ENCODE measurements around the gene LPP. TPM values are rescaled to one million over a fixed set of nuclear protein-coding genes. Genes with fewer than 3 reads are reported as not detected.
A peak's percentile ranks its signal among the peaks of the same experiment; 100 is the strongest.

Gene LPP
- total RNA-seq, 1 experiment from 2014 or later: 20.4 TPM

- POLR2A ChIA-PET (ENCODE audit: unreplicated experiment): interaction anchor here (0.7 kb wide), 1 partner anchor 82 kb away, joined by 5 read pairs; no protein-coding TSS in a partner anchor
- Histone ChIP-seq H3K4me1 (ENCODE audit: insufficient read depth, low read length) (peaks cover 3% of the 10 kb centered on the region; the same call in 1 of the 2 replicates), H3K9ac (ENCODE audit: low read length) (no peak overlapping the region), H3K27ac (ENCODE audit: low read length) (no peak overlapping the region), H2AFZ (ENCODE audit: low read length) (no peak overlapping the region), H4K20me1 (ENCODE audit: low read length) (no peaks in the 10 kb centered on the region), H3K36me3 (ENCODE audit: low read depth, low read length) (no peaks in the 10 kb centered on the region), H3K79me2 (ENCODE audit: low read length) (no peaks in the 10 kb centered on the region), H3K9me3 (ENCODE audit: low read length) (no peaks in the 10 kb centered on the region), H3K4me2 (ENCODE audit: low read length) (no peak overlapping the region), H3F3A (ENCODE audit: low read length, unreplicated experiment) (no peaks in the 10 kb centered on the region), H3K4me3 (ENCODE audit: low read length) (no peak overlapping the region), H3K9me2 (replicated peaks; ENCODE audit: low read length) (no peaks in the 10 kb centered on the region), H3K27me3 (ENCODE audit: low read length) (no peaks in the 10 kb centered on the region)
- DNase-seq: no peak
- BruUV-seq (replicated peaks): no TSS peak
- CTCF ChIA-PET: no interaction called here
- intact Hi-C loops (cut with micrococcal nuclease): no loop called here
- TF ChIP-seq EZH2 (IDR thresholded peaks at IDR 0.05; ENCODE audit: low read length, unreplicated experiment) (no peak), CTCF (conservative IDR thresholded peaks at IDR 0.05; ENCODE audit: low read depth, low read length) (no peak), EZH2phosphoT487 (IDR thresholded peaks at IDR 0.05; ENCODE audit: borderline replicate concordance, low read length) (no peak)
- ATAC-seq: no peak
Observed at GRCh38 chr3:188465311-188465710, 311.4 kb downstream of the LPP start.

DNA sequence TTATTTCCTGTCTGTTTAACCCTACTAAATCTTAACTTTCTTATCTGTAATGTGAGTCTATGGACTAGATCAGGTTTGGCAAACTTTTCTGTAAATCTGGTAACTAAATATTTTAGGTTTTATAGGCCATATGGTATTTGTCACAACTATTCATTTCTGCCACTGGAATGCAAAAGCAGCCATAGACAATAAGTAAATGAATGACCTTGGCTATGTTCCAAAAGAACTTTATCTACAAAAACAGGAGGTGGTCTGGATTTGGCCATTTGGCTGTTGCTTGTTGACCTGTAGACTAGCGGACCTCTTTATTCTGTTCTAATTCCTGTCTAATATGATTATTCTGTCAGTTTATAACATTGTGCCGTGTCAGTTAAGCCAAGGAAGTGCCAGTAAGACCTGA, 314.2 kb downstream of the LPP start:
- Histone ChIP-seq H3K9me3 (ENCODE audit: low read length) (no peaks in the 10 kb centered on the region), H3F3A (ENCODE audit: low read length, unreplicated experiment) (no peaks in the 10 kb centered on the region), H3K79me2 (ENCODE audit: low read length) (no peaks in the 10 kb centered on the region), H3K9me2 (replicated peaks; ENCODE audit: low read length) (no peaks in the 10 kb centered on the region), H4K20me1 (ENCODE audit: low read length) (no peaks in the 10 kb centered on the region), H3K4me2 (ENCODE audit: low read length) (no peak overlapping the region), H3K27me3 (ENCODE audit: low read length) (no peaks in the 10 kb centered on the region), H3K4me1 (ENCODE audit: insufficient read depth, low read length) (peaks cover 3% of the 10 kb centered on the region; the same call in 1 of the 2 replicates), H2AFZ (ENCODE audit: low read length) (no peak overlapping the region), H3K9ac (ENCODE audit: low read length) (no peak overlapping the region), H3K4me3 (ENCODE audit: low read length) (no peak overlapping the region), H3K36me3 (ENCODE audit: low read depth, low read length) (no peaks in the 10 kb centered on the region), H3K27ac (ENCODE audit: low read length) (no peak overlapping the region)
- ATAC-seq: 0 out of 2 replicates have a peak, but pooled peaks have one; percentile 13
- DNase-seq: peak; percentile 29
- TF ChIP-seq CTCF (conservative IDR thresholded peaks at IDR 0.05; ENCODE audit: low read depth, low read length): no peak
- TF ChIP-seq EZH2 (IDR thresholded peaks at IDR 0.05; ENCODE audit: low read length, unreplicated experiment): no peak
- TF ChIP-seq EZH2phosphoT487 (IDR thresholded peaks at IDR 0.05; ENCODE audit: borderline replicate concordance, low read length): no peak
- intact Hi-C loops (cut with micrococcal nuclease): no loop called here
- CTCF ChIA-PET: no interaction called here
- BruUV-seq (replicated peaks): no TSS peak
- POLR2A ChIA-PET (ENCODE audit: unreplicated experiment): no interaction called here

- Histone ChIP-seq H3K27ac (ENCODE audit: low read length) (no peak overlapping the region), H3K4me2 (ENCODE audit: low read length) (no peak overlapping the region), H3K9ac (ENCODE audit: low read length) (no peak overlapping the region), H3K36me3 (ENCODE audit: low read depth, low read length) (no peaks in the 10 kb centered on the region), H3F3A (ENCODE audit: low read length, unreplicated experiment) (no peaks in the 10 kb centered on the region), H3K4me1 (ENCODE audit: insufficient read depth, low read length) (peaks cover 3% of the 10 kb centered on the region; the same call in 1 of the 2 replicates), H3K27me3 (ENCODE audit: low read length) (no peaks in the 10 kb centered on the region), H3K9me2 (replicated peaks; ENCODE audit: low read length) (no peaks in the 10 kb centered on the region), H4K20me1 (ENCODE audit: low read length) (no peaks in the 10 kb centered on the region), H2AFZ (ENCODE audit: low read length) (no peak overlapping the region), H3K79me2 (ENCODE audit: low read length) (no peaks in the 10 kb centered on the region), H3K4me3 (ENCODE audit: low read length) (no peak overlapping the region), H3K9me3 (ENCODE audit: low read length) (no peaks in the 10 kb centered on the region)
- intact Hi-C loops (cut with micrococcal nuclease): no loop called here
- ATAC-seq (no peak), DNase-seq (no peak)
- ChIA-PET POLR2A (ENCODE audit: unreplicated experiment) (interaction anchor here (0.5 kb wide), 1 partner anchor 706 kb away, joined by 9 read pairs; no protein-coding TSS in a partner anchor), CTCF (no interaction called here)
- BruUV-seq (replicated peaks): no TSS peak
- no peak for TF ChIP-seq EZH2phosphoT487 (IDR thresholded peaks at IDR 0.05; ENCODE audit: borderline replicate concordance, low read length)
- TF ChIP-seq EZH2 (IDR thresholded peaks at IDR 0.05; ENCODE audit: low read length, unreplicated experiment): no peak
- no peak for TF ChIP-seq CTCF (conservative IDR thresholded peaks at IDR 0.05; ENCODE audit: low read depth, low read length)
Observed at GRCh38 chr3:188468662-188469061, 314.7 kb downstream of the LPP start.

Measured in PC-3 (cell line).